Measurements from ENCODE around the gene DPEP2.
"Not testable (repeated sequence)": the region's sequence is repeated elsewhere in the genome, so short reads cannot be mapped to it uniquely, and the experiment has no call there.

The DPEP2 gene

GRCh38 chr16:67998779-67999688 is at the start of gene DPEP2:
DPEP2 (minus strand) TSS chr16:67999484; CDS start chr16:67993212, 6,272 bp downstream.
- not testable (repeated sequence) for DNase-seq

DNA sequence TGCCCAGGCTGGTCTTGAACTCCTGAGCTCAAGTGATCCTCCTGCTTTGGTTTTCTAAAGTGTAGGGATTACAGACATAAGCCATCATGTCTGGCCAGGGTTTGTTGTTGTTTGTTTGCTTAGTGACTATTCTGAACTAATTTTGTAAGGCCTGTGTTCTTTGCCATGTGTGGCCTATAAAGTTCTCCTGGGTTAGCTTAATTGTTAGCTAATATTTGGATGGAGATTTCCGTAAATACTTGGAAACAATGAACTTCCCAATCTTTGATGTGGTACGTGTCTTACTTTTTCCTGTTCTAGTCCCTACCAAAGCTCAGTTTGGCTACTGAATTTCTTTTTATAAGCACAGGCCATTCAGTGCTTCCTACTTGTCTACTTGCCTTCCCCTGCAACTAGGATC is 48.7 kb upstream of the DPEP2 start:
- no peak for DNase-seq

GRCh38 chr16:68046106-68046505 is 46.8 kb upstream of the DPEP2 start:
- no peak for DNase-seq

GRCh38 chr16:68041783-68042182 is 42.5 kb upstream of the DPEP2 start:
- DNase-seq = no peak

DNA sequence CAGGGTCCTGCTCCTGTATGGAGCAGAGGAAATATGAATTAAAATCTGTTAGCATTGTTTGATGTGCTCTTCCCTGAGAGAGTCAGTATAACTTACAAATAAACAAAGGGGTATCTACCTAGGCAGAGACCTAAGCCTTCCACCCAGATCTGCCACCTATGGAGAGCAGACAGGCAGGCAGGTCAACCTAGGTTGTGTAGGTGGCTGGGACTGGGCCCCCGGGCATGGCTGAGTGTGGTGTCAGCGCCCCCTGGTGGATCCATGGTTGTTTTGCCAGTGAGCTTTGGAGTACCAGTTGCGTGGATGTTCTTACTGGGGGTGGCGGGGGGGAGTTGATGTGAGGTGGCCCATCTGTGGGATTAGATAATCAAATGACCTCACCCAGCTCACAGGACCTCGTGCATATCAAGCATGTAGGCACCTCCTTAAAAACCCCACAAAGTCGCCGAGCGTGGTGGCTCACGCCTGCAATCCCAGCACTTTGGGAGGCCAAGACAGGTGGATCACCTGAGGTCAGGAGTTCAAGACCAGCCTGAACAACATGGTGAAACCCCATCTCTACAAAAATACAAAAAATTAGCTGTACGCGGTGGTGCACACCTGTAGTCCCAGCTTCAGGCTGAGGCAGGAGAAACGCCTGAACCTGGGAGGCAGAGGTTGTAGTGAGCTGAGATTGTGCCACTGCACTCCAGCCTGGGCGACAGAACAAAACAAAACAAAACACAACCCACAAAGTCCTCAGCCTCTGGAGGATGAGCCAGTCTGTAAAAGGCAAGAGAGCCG is 41.4 kb upstream of the DPEP2 start:
- no peak for DNase-seq

DNA sequence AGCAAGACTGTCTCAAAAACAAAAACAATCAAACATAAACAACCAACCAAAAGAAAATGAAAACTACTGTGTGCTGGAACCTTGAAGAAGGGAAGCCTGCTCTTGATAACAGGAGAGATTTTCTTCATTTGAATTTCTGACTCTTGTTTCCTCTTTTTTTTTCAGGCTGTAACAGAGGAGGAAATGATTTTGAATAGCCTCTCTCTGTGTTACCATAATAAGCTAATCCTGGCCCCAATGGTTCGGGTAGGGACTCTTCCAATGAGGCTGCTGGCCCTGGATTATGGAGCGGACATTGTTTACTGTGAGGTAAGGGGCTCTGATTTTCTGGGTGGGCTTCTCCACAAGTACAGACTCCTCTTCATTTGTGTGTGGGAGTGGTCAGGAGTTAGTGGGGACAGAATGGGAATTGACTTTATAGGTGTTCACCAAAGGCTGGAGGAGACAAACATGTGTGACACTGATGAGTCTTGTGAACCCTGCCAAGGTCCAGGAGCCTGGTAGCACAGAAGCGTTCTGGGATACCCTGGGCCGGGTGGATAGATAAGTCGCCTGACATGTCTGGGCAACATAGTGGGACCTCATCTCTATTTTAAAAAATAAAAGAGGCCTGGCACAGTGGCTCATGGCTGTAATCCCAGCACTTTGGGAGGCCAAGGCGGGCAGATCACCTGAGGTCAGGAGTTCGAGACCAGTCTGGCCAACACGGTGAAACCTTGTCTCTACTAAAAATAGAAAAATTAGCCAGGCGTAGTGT is 38.7 kb upstream of the DPEP2 start:
- DNase-seq = no peak

GRCh38 chr16:68035227-68035626 is 35.9 kb upstream of the DPEP2 start:
- no peak for DNase-seq

DNA sequence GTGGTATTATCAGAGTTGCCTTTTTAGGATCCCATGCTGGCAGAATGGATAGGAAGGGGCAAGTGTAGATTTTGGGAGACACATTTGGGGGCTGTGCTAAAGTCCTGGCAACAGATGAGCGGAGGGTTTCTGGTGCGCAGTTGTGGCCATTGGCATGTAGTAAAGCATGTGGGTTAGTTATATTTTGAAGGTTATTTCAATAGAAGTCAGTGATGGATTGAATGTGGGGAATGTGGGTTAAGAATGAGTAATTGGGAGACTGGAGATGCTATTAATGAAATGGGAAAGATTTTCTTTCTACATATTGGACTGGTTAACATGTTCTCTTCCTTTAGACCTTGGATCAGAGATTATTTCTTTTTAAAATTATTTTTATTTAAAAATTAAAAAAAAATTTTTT is 33.8 kb upstream of the DPEP2 start:
- DNase-seq = no peak

DNA sequence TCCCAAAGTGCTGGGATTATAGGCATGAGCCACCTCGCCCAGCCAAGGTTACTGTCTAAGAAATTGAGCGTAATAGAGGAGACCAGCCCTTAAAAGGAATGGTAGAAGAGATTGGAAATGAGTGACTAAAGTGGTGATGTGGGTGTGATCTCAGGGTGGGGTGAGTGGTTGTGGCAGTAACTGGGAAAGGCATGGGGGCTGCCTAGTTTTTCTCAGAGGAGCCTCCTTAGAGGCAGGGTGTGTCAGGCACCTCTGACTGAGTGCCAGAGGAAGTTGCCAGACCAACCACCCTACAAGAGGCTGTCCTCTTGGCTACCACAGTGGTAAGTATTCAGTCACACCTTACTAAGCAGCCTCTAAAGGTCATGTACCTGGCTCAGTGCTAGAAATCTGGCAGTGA is 32.7 kb upstream of the DPEP2 start:
- no peak for DNase-seq

GRCh38 chr16:68030108-68030507 is 30.8 kb upstream of the DPEP2 start:
- not testable (repeated sequence) for DNase-seq

GRCh38 chr16:68028996-68029395 is 29.7 kb upstream of the DPEP2 start:
- no peak for DNase-seq

- peak; percentile 45 for DNase-seq
Measured at GRCh38 chr16:68022728-68023537, 23.6 kb upstream of the DPEP2 start, which contains the start of the genes DDX28 and DUS2. DDX28 (minus strand) TSS chr16:68023232; CDS start chr16:68023202, 30 bp downstream. DUS2 (plus strand) TSS chr16:68023284; CDS start chr16:68038024, 14,740 bp downstream.

DNA sequence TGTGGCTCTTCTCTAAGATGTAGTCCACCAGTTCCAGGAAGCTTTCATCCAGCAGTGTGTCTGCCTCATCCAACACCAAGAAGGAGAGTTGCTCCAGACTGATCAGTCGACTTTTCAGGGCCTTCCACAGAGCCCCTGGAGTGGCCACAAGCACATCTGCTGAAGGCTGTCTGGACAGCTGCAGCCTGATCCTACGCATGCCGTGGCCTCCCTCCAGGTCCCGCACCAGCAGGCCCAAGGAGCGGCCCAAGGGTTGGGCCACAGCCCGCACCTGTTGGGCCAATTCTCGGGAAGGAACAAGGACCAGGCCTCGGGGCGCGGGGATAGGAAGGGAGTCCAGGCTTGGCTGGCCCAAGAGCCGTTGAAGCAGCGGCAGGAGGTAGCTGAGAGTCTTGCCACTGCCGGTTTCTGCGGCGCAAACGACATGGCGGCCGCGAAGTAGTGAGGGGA is 23.0 kb upstream of the DPEP2 start:
- no peak for DNase-seq

DNA sequence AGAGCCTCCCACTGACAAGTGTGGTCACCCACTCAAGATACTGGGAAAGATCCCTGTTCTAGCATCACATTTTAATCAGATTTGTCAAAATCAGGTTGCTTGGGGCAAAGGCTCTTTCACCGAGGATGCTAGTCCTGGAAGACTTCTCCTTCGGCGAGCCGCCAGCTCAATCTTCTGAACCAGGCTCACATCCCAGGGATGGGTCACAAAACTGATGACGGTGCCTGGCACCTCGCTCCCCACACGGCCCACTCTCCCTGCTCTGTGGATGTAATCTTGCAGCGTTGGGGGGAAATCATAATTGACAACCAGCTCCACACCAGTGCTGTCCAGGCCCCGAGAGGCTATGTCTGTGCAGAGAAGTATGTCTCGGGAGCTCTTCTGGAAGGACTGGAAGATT is 22.2 kb upstream of the DPEP2 start:
- DNase-seq = no peak

GRCh38 chr16:68019167-68019680 is 19.9 kb upstream of the DPEP2 start:
- DNase-seq = no peak

GRCh38 chr16:68015681-68016080 is 16.4 kb upstream of the DPEP2 start, which contains the start of gene DPEP2NB:
DPEP2NB (minus strand) TSS chr16:68015911; CDS start chr16:68015770, 141 bp downstream.
- DNase-seq = no peak

- no peak for DNase-seq
Measured at GRCh38 chr16:68013440-68013839, 14.2 kb upstream of the DPEP2 start.

DNA sequence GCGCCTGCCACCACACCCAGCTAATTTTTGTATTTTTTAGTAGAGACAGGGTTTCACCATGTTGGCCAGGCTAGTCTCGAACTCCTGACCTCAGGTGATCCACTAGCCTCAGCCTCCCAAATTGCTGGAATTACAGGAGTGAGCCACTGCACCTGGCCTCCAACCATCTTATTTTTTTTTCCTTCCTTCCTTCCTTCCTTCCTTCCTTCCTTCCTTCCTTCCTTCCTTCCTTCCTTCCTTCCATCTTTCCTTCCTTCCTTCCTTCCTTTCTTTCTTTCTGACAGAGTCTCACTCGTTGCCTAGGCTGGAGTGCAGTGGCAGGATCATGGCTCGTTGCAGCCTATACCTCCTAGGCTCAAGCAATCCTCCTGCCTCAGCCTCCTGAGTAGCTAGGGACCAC is 10.6 kb upstream of the DPEP2 start:
- DNase-seq = not testable (repeated sequence)

DNA sequence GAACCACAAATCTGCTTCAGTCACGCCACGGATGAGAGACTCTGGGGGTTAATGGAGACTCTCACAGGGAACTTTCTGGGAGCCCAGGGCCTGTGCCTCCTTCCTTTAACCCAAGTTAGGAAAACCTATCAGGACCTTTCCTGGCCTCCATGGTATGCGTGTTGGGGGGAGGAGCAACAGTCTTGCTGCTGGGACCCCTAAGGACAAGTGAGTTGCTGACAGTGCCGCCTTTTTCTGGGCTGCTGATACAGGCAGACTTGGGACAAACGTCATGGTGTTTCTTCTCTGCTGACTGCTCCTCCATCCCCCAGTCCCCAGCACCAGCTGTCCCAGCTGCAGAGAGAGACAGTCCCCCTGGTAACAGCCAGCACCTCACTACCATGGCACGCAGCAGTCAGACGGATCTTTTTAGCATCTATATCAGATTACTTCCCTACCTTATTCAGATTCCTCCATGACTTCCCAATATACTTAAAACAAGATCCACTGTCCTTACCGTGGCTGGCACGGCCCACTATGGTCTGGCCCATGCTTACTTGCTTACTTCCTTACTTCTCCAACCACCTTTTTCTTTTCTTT is 10.0 kb upstream of the DPEP2 start:
- no peak for DNase-seq

GRCh38 chr16:68005786-68006286 is 6.6 kb upstream of the DPEP2 start:
- no peak for DNase-seq

- no peak for DNase-seq
Measured at GRCh38 chr16:68005211-68005610, 5.9 kb upstream of the DPEP2 start.
